ENCODE data around the gene BIRC6.

The BIRC6 gene

GRCh38 chr2:32403782-32404181, 47.0 kb downstream of the BIRC6 start:
- H3K27me3 Mint-ChIP-seq = no peaks in the 10 kb centered on the region
- H3K4me1 Mint-ChIP-seq = peaks cover 17% of the 10 kb centered on the region
- H3K9me3 Mint-ChIP-seq = no peaks in the 10 kb centered on the region
- no peak overlapping the region for H3K27ac Mint-ChIP-seq
- H3K36me3 Mint-ChIP-seq = peaks cover 6% of the 10 kb centered on the region
- H3K4me3 Mint-ChIP-seq = no peak overlapping the region

GRCh38 chr2:32404691-32405090, 47.9 kb downstream of the BIRC6 start:
- peaks cover 9% of the 10 kb centered on the region for H3K36me3 Mint-ChIP-seq
- H3K4me3 Mint-ChIP-seq = no peak overlapping the region
- no peaks in the 10 kb centered on the region for H3K27me3 Mint-ChIP-seq
- H3K4me1 Mint-ChIP-seq = peaks cover 17% of the 10 kb centered on the region
- no peaks in the 10 kb centered on the region for H3K9me3 Mint-ChIP-seq
- no peak overlapping the region for H3K27ac Mint-ChIP-seq

- Mint-ChIP-seq H3K4me3 (no peak overlapping the region), H3K4me1 (peaks cover 24% of the 10 kb centered on the region), H3K9me3 (no peaks in the 10 kb centered on the region), H3K27me3 (no peaks in the 10 kb centered on the region), H3K27ac (no peak overlapping the region), H3K36me3 (peaks cover 14% of the 10 kb centered on the region)
These were observed 59.7 kb downstream of the BIRC6 start for GRCh38 chr2:32416519-32416918.

GRCh38 chr2:32417659-32418058, 60.8 kb downstream of the BIRC6 start:
- peaks cover 35% of the 10 kb centered on the region for H3K4me1 Mint-ChIP-seq
- no peak overlapping the region for H3K4me3 Mint-ChIP-seq
- H3K27me3 Mint-ChIP-seq = no peaks in the 10 kb centered on the region
- H3K36me3 Mint-ChIP-seq = peaks cover 20% of the 10 kb centered on the region
- H3K9me3 Mint-ChIP-seq = no peaks in the 10 kb centered on the region
- no peak overlapping the region for H3K27ac Mint-ChIP-seq

GRCh38 chr2:32418778-32419177, 62.0 kb downstream of the BIRC6 start:
- Mint-ChIP-seq H3K36me3 (peaks cover 23% of the 10 kb centered on the region), H3K27me3 (no peaks in the 10 kb centered on the region), H3K4me1 (peaks cover 43% of the 10 kb centered on the region), H3K27ac (no peak overlapping the region), H3K9me3 (no peaks in the 10 kb centered on the region), H3K4me3 (no peak overlapping the region)

GRCh38 chr2:32422133-32422532, 65.3 kb downstream of the BIRC6 start:
- Mint-ChIP-seq H3K27ac (no peak overlapping the region), H3K36me3 (peaks cover 28% of the 10 kb centered on the region), H3K4me1 (peaks cover 68% of the 10 kb centered on the region)

GRCh38 chr2:32423536-32423935, 66.7 kb downstream of the BIRC6 start:
- H3K27me3 Mint-ChIP-seq = no peaks in the 10 kb centered on the region
- no peak overlapping the region for H3K27ac Mint-ChIP-seq
- H3K9me3 Mint-ChIP-seq = no peaks in the 10 kb centered on the region
- peaks cover 22% of the 10 kb centered on the region for H3K36me3 Mint-ChIP-seq
- peaks cover 75% of the 10 kb centered on the region for H3K4me1 Mint-ChIP-seq
- no peak overlapping the region for H3K4me3 Mint-ChIP-seq

More at GRCh38 chr2:32422133-32422532, 65.3 kb downstream of the BIRC6 start:
- Mint-ChIP-seq H3K4me3 (no peak overlapping the region), H3K9me3 (no peaks in the 10 kb centered on the region), H3K27me3 (no peaks in the 10 kb centered on the region)

GRCh38 chr2:32424739-32425138, 67.9 kb downstream of the BIRC6 start:
- no peaks in the 10 kb centered on the region for H3K27me3 Mint-ChIP-seq
- H3K4me1 Mint-ChIP-seq = peaks cover 76% of the 10 kb centered on the region
- no peaks in the 10 kb centered on the region for H3K9me3 Mint-ChIP-seq
- peaks cover 25% of the 10 kb centered on the region for H3K36me3 Mint-ChIP-seq
- H3K4me3 Mint-ChIP-seq = no peak overlapping the region
- no peak overlapping the region for H3K27ac Mint-ChIP-seq

GRCh38 chr2:32425719-32426141, 68.9 kb downstream of the BIRC6 start:
- Mint-ChIP-seq H3K27ac (no peak overlapping the region), H3K27me3 (no peaks in the 10 kb centered on the region), H3K9me3 (no peaks in the 10 kb centered on the region), H3K4me3 (peak overlapping the region; percentile 5), H3K4me1 (peaks cover 71% of the 10 kb centered on the region), H3K36me3 (peaks cover 25% of the 10 kb centered on the region)

GRCh38 chr2:32427672-32428610, 71.1 kb downstream of the BIRC6 start:
- Mint-ChIP-seq H3K4me1 (peaks cover 54% of the 10 kb centered on the region), H3K4me3 (no peak overlapping the region), H3K36me3 (peaks cover 17% of the 10 kb centered on the region), H3K27ac (peak overlapping the region; percentile 46), H3K27me3 (no peaks in the 10 kb centered on the region), H3K9me3 (no peaks in the 10 kb centered on the region)

GRCh38 chr2:32430804-32431203, 74.0 kb downstream of the BIRC6 start:
- Mint-ChIP-seq H3K36me3 (peaks cover 11% of the 10 kb centered on the region), H3K27me3 (no peaks in the 10 kb centered on the region), H3K4me3 (no peak overlapping the region), H3K27ac (no peak overlapping the region), H3K4me1 (peaks cover 34% of the 10 kb centered on the region), H3K9me3 (no peaks in the 10 kb centered on the region)

- Mint-ChIP-seq H3K9me3 (no peaks in the 10 kb centered on the region), H3K27ac (no peak overlapping the region), H3K4me1 (peaks cover 5% of the 10 kb centered on the region), H3K4me3 (no peak overlapping the region), H3K27me3 (no peaks in the 10 kb centered on the region), H3K36me3 (peaks cover 16% of the 10 kb centered on the region)
These were observed 79.3 kb downstream of the BIRC6 start for GRCh38 chr2:32436150-32436549.

- no peak overlapping the region for H3K27ac Mint-ChIP-seq
- H3K9me3 Mint-ChIP-seq = no peaks in the 10 kb centered on the region
- H3K4me1 Mint-ChIP-seq = no peaks in the 10 kb centered on the region
- H3K4me3 Mint-ChIP-seq = no peak overlapping the region
- peaks cover 35% of the 10 kb centered on the region for H3K36me3 Mint-ChIP-seq
- H3K27me3 Mint-ChIP-seq = no peaks in the 10 kb centered on the region
These were observed 85.2 kb downstream of the BIRC6 start for GRCh38 chr2:32442020-32442467.

GRCh38 chr2:32446369-32446768, 89.5 kb downstream of the BIRC6 start:
- no peaks in the 10 kb centered on the region for H3K4me1 Mint-ChIP-seq
- no peaks in the 10 kb centered on the region for H3K9me3 Mint-ChIP-seq
- peaks cover 36% of the 10 kb centered on the region for H3K36me3 Mint-ChIP-seq
- peak overlapping the region; percentile 2 for H3K27ac Mint-ChIP-seq
- no peak overlapping the region for H3K4me3 Mint-ChIP-seq
- no peaks in the 10 kb centered on the region for H3K27me3 Mint-ChIP-seq

- Mint-ChIP-seq H3K27me3 (no peaks in the 10 kb centered on the region), H3K4me1 (peaks cover 10% of the 10 kb centered on the region), H3K4me3 (no peak overlapping the region), H3K27ac (peak overlapping the region; percentile 1), H3K9me3 (no peaks in the 10 kb centered on the region), H3K36me3 (peaks cover 30% of the 10 kb centered on the region)
These were observed 94.0 kb downstream of the BIRC6 start for GRCh38 chr2:32450851-32451250.

- peaks cover 32% of the 10 kb centered on the region for H3K36me3 Mint-ChIP-seq
- no peaks in the 10 kb centered on the region for H3K27me3 Mint-ChIP-seq
- H3K9me3 Mint-ChIP-seq = no peaks in the 10 kb centered on the region
- peaks cover 25% of the 10 kb centered on the region for H3K4me1 Mint-ChIP-seq
- H3K27ac Mint-ChIP-seq = no peak overlapping the region
- no peak overlapping the region for H3K4me3 Mint-ChIP-seq
These were observed 95.7 kb downstream of the BIRC6 start for GRCh38 chr2:32452338-32453064.

All from activated naive CD4-positive, alpha-beta T cell treated with anti-CD3 and anti-CD28 coated beads, Interleukin-2, amount 50 U/mL, for 24 hours (primary cell).